GM18499 (cell line): ENCODE results near the gene NBPF4.
"Not testable (repeated sequence)": the region's sequence is repeated elsewhere in the genome, so short reads cannot be mapped to it uniquely, and the experiment has no call there.

ENCODE experiments used
- ATAC-seq: cut with Tn5 transposase; IDR thresholded peaks from one replicate; pipeline ENCODE4 v1.9.1; 2021; ENCODE audit warnings: moderate number of reproducible peaks; ENCODE audit not compliant: insufficient read depth, unreplicated experiment

The NBPF4 gene

GRCh38 chr1:108214641-108215465 lies 29.0 kb downstream of the NBPF4 start:
- ATAC-seq, result not testable (repeated sequence)

- no peak for ATAC-seq
Measured at GRCh38 chr1:108211014-108211413, 32.9 kb downstream of the NBPF4 start.

GRCh38 chr1:108209456-108210108 lies 34.3 kb downstream of the NBPF4 start:
- ATAC-seq, result no peak

GRCh38 chr1:108208724-108209446 lies 35.0 kb downstream of the NBPF4 start:
- no peak for ATAC-seq

GRCh38 chr1:108203582-108203981 lies 40.3 kb downstream of the NBPF4 start:
- not testable (repeated sequence) for ATAC-seq

GRCh38 chr1:108201687-108202086 lies 42.2 kb downstream of the NBPF4 start:
- no peak for ATAC-seq

GRCh38 chr1:108200687-108201051 lies 43.2 kb downstream of the NBPF4 start:
- ATAC-seq, result peak; percentile 14

- ATAC-seq, result peak; percentile 45
Measured at GRCh38 chr1:108199781-108200686, 43.8 kb downstream of the NBPF4 start, which contains the start of gene SLC25A24. SLC25A24 (minus strand) TSS chr1:108200343; CDS start chr1:108200138, 205 bp downstream.

- no peak for ATAC-seq
Measured at GRCh38 chr1:108199201-108199691, 44.6 kb downstream of the NBPF4 start.

GRCh38 chr1:108194051-108194450 lies 49.8 kb downstream of the NBPF4 start:
- ATAC-seq, result no peak

GRCh38 chr1:108193333-108193732 lies 50.5 kb downstream of the NBPF4 start:
- ATAC-seq, result no peak

- no peak for ATAC-seq
Measured at GRCh38 chr1:108192581-108192980, 51.3 kb downstream of the NBPF4 start.

GRCh38 chr1:108190686-108191416 lies 53.0 kb downstream of the NBPF4 start:
- no peak for ATAC-seq

GRCh38 chr1:108190001-108190634 lies 53.8 kb downstream of the NBPF4 start:
- no peak for ATAC-seq

GRCh38 chr1:108188801-108189200 lies 55.1 kb downstream of the NBPF4 start:
- no peak for ATAC-seq

GRCh38 chr1:108182959-108183700 lies 60.7 kb downstream of the NBPF4 start:
- ATAC-seq, result no peak

GRCh38 chr1:108179018-108179417 lies 64.9 kb downstream of the NBPF4 start:
- ATAC-seq, result no peak
